ENCODE results near the gene TMEM158. TPM values are rescaled to one million over a fixed set of nuclear protein-coding genes. Genes with fewer than 3 reads are reported as not detected.

Gene TMEM158
- total RNA-seq (1 to 10 TPM; 3.6 to 3.7 TPM), polyA plus RNA-seq (ENCODE audit: insufficient read length in 6 of 6) (1 to 10 TPM; 1.7 to 4.4 (median 2.1) TPM)
- long read RNA-seq, donor 1, transcript TMEM158-201 (1 exons, 1,813 nt): major isoform, 15 of 15 reads
- long read RNA-seq, donor 1, partial matches to known transcripts: 0 of 15 reads
- long read RNA-seq, donor 1, other reads (novel, unspliced or antisense): 0 of 15 reads
- long read RNA-seq, donor 2, transcript TMEM158-201 (1 exons, 1,813 nt): major isoform, 12 of 12 reads
- long read RNA-seq, donor 2, partial matches to known transcripts: 0 of 12 reads
- long read RNA-seq, donor 2, other reads (novel, unspliced or antisense): 0 of 12 reads
- long read RNA-seq, donor 3, partial matches to known transcripts: 0 of 2 reads
- long read RNA-seq, donor 3, other reads (novel, unspliced or antisense): 0 of 2 reads
- long read RNA-seq, donor 4: 0 reads
- long read RNA-seq, donor 5, partial matches to known transcripts: 0 of 4 reads
- long read RNA-seq, donor 5, other reads (novel, unspliced or antisense): 0 of 4 reads
- long read RNA-seq, donor 6, partial matches to known transcripts: 0 of 4 reads
- long read RNA-seq, donor 6, other reads (novel, unspliced or antisense): 0 of 4 reads
- long read RNA-seq, donor 7, transcript TMEM158-201 (1 exons, 1,813 nt): major isoform, 6 of 6 reads
- long read RNA-seq, donor 7, partial matches to known transcripts: 0 of 6 reads
- long read RNA-seq, donor 7, other reads (novel, unspliced or antisense): 0 of 6 reads
- long read RNA-seq, donor 8, transcript TMEM158-201 (1 exons, 1,813 nt): major isoform, 8 of 8 reads
- long read RNA-seq, donor 8, partial matches to known transcripts: 0 of 8 reads
- long read RNA-seq, donor 8, other reads (novel, unspliced or antisense): 0 of 8 reads
- long read RNA-seq, donor 9: 0 reads
- long read RNA-seq, donor 10: 0 reads
- long read RNA-seq, donor 11, transcript TMEM158-201 (1 exons, 1,813 nt): major isoform, 19 of 19 reads
- long read RNA-seq, donor 11, partial matches to known transcripts: 0 of 19 reads
- long read RNA-seq, donor 11, other reads (novel, unspliced or antisense): 0 of 19 reads
- long read RNA-seq, donor 12, partial matches to known transcripts: 0 of 1 reads
- long read RNA-seq, donor 12, other reads (novel, unspliced or antisense): 0 of 1 reads

GRCh38 chr3:45226206-45226915, at the start of gene TMEM158:
TMEM158 (minus strand) TSS chr3:45226287; CDS start chr3:45226027, 260 bp downstream.
- Histone ChIP-seq H3K27ac (no peak within 1 kb of the TSS), H3K9me3 (no peaks in the 10 kb centered on the region), H3K36me3 (no peaks in the 10 kb centered on the region), H3K27me3 (peaks cover 18 to 94% of the 10 kb centered on the region in 2 donors), H3K4me3 (peak within 1 kb of the TSS; percentile 30 to 47), H3K4me1 (peaks cover 0 to 14% of the 10 kb centered on the region in 2 donors)
- TF ChIP-seq CTCF (IDR thresholded peaks at IDR 0.05): no peak
- intact Hi-C loops (cut with DNase I): loop anchor here in 1 of 2 donors (10.0 kb wide), 1 partner anchor 268 kb away; no protein-coding TSS in a partner anchor
- DNase-seq (peak; percentile 67 to 98 (median 86)), ATAC-seq (peak; percentile 97)

- Histone ChIP-seq H3K27me3 (peaks cover 0 to 7% of the 10 kb centered on the region in 2 donors), H3K9me3 (peaks cover 0 to 17% of the 10 kb centered on the region in 2 donors), H3K27ac (no peak overlapping the region), H3K4me3 (no peak overlapping the region), H3K36me3 (no peaks in the 10 kb centered on the region), H3K4me1 (peaks cover 0 to 5% of the 10 kb centered on the region in 2 donors)
- ATAC-seq (no peak), DNase-seq (no peak)
- intact Hi-C loops (cut with DNase I): no loop called here
- no peak for TF ChIP-seq CTCF (IDR thresholded peaks at IDR 0.05)
These were observed 49.1 kb upstream of the TMEM158 start for GRCh38 chr3:45275006-45275704.

GRCh38 chr3:45273681-45274515, 47.8 kb upstream of the TMEM158 start:
- Histone ChIP-seq H3K4me3 (no peak overlapping the region), H3K4me1 (peaks cover 0 to 5% of the 10 kb centered on the region in 2 donors), H3K27ac (no peak overlapping the region), H3K9me3 (peaks cover 0 to 15% of the 10 kb centered on the region in 2 donors), H3K36me3 (no peaks in the 10 kb centered on the region), H3K27me3 (peaks cover 0 to 7% of the 10 kb centered on the region in 2 donors)
- ATAC-seq: peak; percentile 31
- intact Hi-C loops (cut with DNase I): no loop called here
- peak in 1 of 4 donors; percentile 34 for DNase-seq
- no peak for TF ChIP-seq CTCF (IDR thresholded peaks at IDR 0.05)
